GM12891 (cell line): Measurements from ENCODE around the gene TULP1.

Experiments used
- POLR2A ChIP-seq: IDR thresholded peaks from 2 replicates; pipeline ENCODE4 v1.6.1; 2011; ENCODE audit warnings: low read depth, low read length, control low read depth
- POLR2AphosphoS5 ChIP-seq: IDR thresholded peaks from 2 replicates; pipeline ENCODE4 v1.6.1; 2011; ENCODE audit warnings: low read depth, low read length, control low read depth
- TAF1 ChIP-seq: IDR thresholded peaks from 2 replicates; pipeline ENCODE4 v1.6.1; 2011; ENCODE audit warnings: low read depth, low read length, control low read depth

DNA sequence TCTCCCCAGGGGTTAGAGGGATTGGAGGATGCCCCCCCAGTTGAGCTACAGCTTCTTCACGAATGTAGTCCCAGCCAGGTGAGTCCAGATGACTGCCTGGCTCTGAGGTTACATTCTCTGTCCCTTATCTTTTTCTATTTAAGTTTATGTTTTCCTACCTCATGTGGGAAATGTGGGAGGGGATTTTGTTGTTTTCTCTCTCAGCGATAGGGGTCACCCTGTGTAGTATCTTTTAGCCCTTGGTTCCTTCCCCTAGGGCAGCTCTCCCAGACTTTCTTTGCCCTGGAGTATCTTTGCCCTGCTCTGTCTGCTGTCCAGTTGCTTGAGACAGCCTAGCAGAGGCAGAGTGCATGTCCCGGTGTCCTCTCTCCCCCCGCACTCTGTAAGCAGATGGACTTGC lies 54.8 kb downstream of the TULP1 start:
- TF ChIP-seq POLR2A (no peak), TAF1 (no peak), POLR2AphosphoS5 (no peak)
